A549 (cell line): Measurements from ENCODE around the gene DDIAS. TPM values are rescaled to one million over a fixed set of nuclear protein-coding genes. Genes with fewer than 3 reads are reported as not detected.
"Not testable (repeated sequence)": the region's sequence is repeated elsewhere in the genome, so short reads cannot be mapped to it uniquely, and the experiment has no call there.

Experiments
- ATAC-seq, 2 experiments: fragments of 200-7000 bp in 1 of 2; fragments of >200 bp in 1 of 2; cut with Nextera tagmentation in 1 of 2; cut with Tn5 transposase in 1 of 2; 3 replicates each; pipeline versions ENCODE4 v1.8.0 to v1.9.1; 2018 to 2020; ENCODE audit warnings: mild to moderate bottlenecking in 1 of 2, moderate library complexity in 1 of 2
- CTCF ChIA-PET: fragments of 300-600 bp; sonication (Branson Sonifier 250); formaldehyde crosslinking; extraction: SDS; loops from one replicate; lab custom pipeline; 2021; ENCODE audit warnings: antibody characterized with exemption, inconsistent platforms; lab: Yijun Ruan, JAX
- POLR2A ChIA-PET: fragments of 350-600 bp; formaldehyde crosslinking; extraction: SDS; loops from one replicate; lab custom pipeline; 2021; ENCODE audit warnings: antibody characterized with exemption, inconsistent platforms; lab: Yijun Ruan, JAX
- DNase-seq, 2 experiments: peaks; one replicate each; pipeline versions ENCODE4 v3.0.0 to v3.0.0-alpha.2; 2011 to 2016; ENCODE audit warnings: low read depth in 1 of 2, low spot score in 1 of 2
- FAIRE-seq: peaks from 2 replicates; lab custom pipeline; 2011; peaks lifted over from hg19 to GRCh38; lab: Jason Lieb, UNC
- H3K27ac ChIP-seq, 2 experiments: fragments of >200 bp; sonication (Bioruptor Twin); formaldehyde crosslinking; 3 replicates each; pipeline ENCODE4 v1.5.1; 2016 to 2017
- H3K4me1 ChIP-seq: fragments of >200 bp; sonication (Bioruptor Twin); formaldehyde crosslinking; 3 replicates; pipeline ENCODE4 v1.6.1; 2016
- H3K4me2 ChIP-seq: fragments of >200 bp; sonication (Bioruptor Twin); formaldehyde crosslinking; 3 replicates; pipeline ENCODE4 v1.6.1; 2016
- H3K4me3 ChIP-seq: fragments of >200 bp; sonication (Bioruptor Twin); formaldehyde crosslinking; 3 replicates; pipeline ENCODE4 v1.5.1; 2016
- H3K9me3 ChIP-seq: fragments of >200 bp; sonication (Bioruptor Twin); formaldehyde crosslinking; 3 replicates; pipeline ENCODE4 v1.6.1; 2016
- CHD2 ChIP-seq: fragments of 150-350 bp; IDR thresholded peaks from 2 replicates; pipeline ENCODE4 v1.6.1; 2014; ENCODE audit warnings: low read length; ENCODE audit not compliant: partially characterized antibody
- EHF ChIP-seq: fragments of 250-450 bp; sonication (Bioruptor Pico); IDR thresholded peaks from 2 replicates; pipeline ENCODE4 v1.5.0; 2020; ENCODE audit warnings: mild to moderate bottlenecking
- PHF8 ChIP-seq: fragments of 200-600 bp; sonication (generic); IDR thresholded peaks from 2 replicates; pipeline ENCODE4 v1.6.1; 2016; ENCODE audit warnings: low read depth, mild to moderate bottlenecking, antibody characterized with exemption, moderate library complexity, borderline replicate concordance
- WGBS: methylation state at CpG from one replicate; pipeline ENCODE4 v1.1.6; 2017; ENCODE audit errors: missing lambda C conversion rate; 5-methylcytosine and 5-hydroxymethylcytosine counted together
- polyA plus RNA-seq, 4 experiments: library from polyadenylated mRNA; depleted of rRNA in 3 of 4; stranded (reverse); fragments of >200 nt; fragmentation: RNase III in 1 of 4; extraction: RNeasy Plus Mini Kit Qiagen cat#74134 plus additional on column Dnase treatment in 1 of 4; gene quantifications; 2 replicates in 3 of 4; 3 replicates in 1 of 4; pipeline ENCODE4 v1.2.3, GENCODE V29; 2011 to 2017
- TF ChIP-seq, protein P1 (sequence below): fragments of 250-450 bp; sonication (Bioruptor Pico); IDR thresholded peaks from 2 replicates; pipeline ENCODE4 v1.5.0; 2021; ENCODE audit warnings: mild to moderate bottlenecking, moderate library complexity, borderline replicate concordance
- TF ChIP-seq, protein P2 (sequence below): IDR thresholded peaks from 2 replicates; pipeline ENCODE4 v1.6.1; 2012

Gene DDIAS
- polyA plus RNA-seq, 2 of the 4 experiments (the other 2 are of a cell fraction) = 14.7 to 23.9 TPM

DNA sequence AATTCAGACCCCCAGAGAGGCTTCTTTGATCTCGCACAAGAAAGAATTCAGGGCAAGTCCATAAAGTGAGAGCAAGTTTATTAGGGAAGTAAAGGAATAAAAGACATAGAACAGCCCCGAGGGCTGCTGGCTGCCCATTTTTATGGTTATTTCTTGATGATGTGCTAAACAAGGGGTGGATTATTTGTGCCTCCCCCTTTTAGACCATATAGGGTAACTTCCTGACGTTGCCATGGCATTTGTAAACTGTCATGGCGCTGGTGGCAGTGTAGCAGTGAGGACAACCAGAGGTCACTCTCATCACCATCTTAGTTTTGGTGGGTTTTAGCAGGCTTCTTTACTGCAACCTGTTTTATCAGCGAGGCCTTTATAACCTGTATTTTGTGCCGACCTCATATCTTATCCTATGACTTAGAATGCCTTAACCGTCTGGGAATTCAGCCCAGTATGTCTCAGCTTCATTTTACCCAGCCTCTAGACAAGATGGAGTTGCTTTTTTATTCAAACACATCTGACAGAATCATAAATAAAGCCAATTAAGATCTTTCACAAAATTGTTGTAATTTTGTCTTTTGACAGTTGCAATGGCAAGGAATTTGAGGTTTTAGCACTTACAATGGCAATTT is 7.6 kb downstream of the DDIAS start (continued):
- no peak for TF ChIP-seq EHF
- TF ChIP-seq, protein P1, sequence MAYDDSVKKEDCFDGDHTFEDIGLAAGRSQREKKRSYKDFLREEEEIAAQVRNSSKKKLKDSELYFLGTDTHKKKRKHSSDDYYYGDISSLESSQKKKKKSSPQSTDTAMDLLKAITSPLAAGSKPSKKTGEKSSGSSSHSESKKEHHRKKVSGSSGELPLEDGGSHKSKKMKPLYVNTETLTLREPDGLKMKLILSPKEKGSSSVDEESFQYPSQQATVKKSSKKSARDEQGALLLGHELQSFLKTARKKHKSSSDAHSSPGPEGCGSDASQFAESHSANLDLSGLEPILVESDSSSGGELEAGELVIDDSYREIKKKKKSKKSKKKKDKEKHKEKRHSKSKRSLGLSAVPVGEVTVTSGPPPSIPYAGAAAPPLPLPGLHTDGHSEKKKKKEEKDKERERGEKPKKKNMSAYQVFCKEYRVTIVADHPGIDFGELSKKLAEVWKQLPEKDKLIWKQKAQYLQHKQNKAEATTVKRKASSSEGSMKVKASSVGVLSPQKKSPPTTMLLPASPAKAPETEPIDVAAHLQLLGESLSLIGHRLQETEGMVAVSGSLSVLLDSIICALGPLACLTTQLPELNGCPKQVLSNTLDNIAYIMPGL (CRISPR knock-in tag) = no peak

DNA sequence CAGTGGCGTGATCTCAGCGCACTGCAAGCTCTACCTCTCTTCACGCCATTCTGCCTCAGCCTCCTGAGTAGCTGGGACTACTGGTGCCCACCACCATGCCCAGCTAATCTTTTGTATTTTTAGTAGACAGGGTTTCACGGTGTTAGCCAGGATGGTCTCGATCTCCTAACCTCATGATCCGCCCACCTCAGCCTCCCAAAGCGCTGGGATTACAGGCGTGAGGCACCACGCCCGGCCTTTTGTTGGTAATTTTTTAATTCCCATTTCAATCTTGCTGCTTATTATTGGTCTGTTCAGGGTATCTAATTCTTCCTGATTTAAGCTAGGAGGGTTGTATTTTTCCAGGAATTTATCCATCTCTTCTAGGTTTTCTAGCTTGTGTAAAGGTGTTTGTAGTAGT is 18.2 kb downstream of the DDIAS start:
- DNase-seq = not testable (repeated sequence)

DNA sequence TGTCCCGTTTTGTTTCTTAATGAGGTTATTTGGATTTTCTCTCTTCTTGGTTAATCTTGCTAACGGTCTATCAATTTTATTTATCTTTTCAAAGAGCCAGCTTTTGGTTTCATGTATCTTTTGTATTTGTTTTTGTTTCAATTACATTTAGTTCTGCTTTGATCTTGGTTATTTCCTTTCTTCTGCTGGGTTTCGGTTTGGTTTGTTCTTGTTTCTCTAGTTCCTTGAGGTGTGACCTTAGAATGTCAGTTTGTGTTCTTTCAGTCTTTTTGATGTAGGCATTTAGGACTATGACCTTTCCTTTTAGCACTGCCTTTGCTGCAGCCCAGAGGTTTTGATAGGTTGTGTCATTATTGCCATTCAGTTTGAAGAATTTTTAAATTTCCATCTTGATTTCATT is 18.7 kb downstream of the DDIAS start:
- H3K9me3 ChIP-seq, H3K4me2 ChIP-seq, ATAC-seq, POLR2A ChIA-PET, H3K4me1 ChIP-seq, FAIRE-seq, CTCF ChIA-PET, H3K27ac ChIP-seq, DNase-seq, H3K4me3 ChIP-seq: not testable (repeated sequence)
- WGBS = 86% methylated on average over 3 of the region's 3 CpGs

More for the DNA sequence above, 18.2 kb downstream of the DDIAS start:
- H3K4me2 ChIP-seq, FAIRE-seq, ATAC-seq, CTCF ChIA-PET, H3K9me3 ChIP-seq, H3K4me1 ChIP-seq, H3K4me3 ChIP-seq, POLR2A ChIA-PET, H3K27ac ChIP-seq: not testable (repeated sequence)
- WGBS = 91% methylated on average over 10 of the region's 10 CpGs

DNA sequence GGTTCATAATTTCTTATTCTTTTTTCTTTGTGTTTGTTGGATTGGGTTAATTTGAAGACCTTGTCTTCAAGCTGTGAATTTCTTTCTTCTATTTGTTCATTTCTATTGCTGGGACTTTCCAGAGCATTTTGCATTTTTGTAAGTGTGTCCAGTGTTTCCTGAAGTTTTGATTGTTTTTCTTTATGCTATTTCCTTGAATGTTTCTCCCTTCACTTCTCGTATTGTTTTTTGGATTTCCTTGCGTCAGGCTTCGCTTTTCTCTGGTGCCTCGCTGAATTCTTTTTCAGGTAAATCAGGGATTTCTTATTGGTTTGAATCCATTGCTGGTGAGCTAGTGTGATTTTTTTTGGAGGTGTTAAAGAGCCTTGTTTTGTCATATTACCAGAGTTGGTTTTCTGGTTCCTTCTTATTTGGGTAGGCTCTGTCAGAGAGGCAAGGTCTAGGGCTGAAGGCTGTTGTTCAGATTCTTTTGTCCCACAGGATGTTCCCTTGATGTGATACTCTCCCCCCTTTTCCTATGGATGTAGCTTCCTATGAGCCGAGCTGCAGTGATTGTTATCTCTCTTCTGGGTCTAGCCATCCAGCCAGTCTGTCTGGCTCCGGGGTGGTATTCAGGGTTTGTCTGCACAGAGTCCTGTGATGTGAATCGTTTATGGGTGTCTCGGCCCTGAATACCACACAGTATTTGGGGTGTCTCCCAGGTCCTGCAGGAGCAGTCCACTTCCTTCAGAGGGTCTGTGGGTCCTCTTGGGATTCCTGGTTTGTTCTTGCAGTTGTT is 21.0 kb downstream of the DDIAS start:
- DNase-seq, POLR2A ChIA-PET, H3K4me1 ChIP-seq, H3K9me3 ChIP-seq, H3K27ac ChIP-seq, H3K4me2 ChIP-seq, ATAC-seq, H3K4me3 ChIP-seq, FAIRE-seq: not testable (repeated sequence)
- CTCF ChIA-PET = interaction anchor here (2.0 kb wide), 1 partner anchor 21 kb away, joined by 5 read pairs; the partner anchor contains the start of gene DDIAS
- 90% methylated on average over 8 of the region's 8 CpGs for WGBS

DNA sequence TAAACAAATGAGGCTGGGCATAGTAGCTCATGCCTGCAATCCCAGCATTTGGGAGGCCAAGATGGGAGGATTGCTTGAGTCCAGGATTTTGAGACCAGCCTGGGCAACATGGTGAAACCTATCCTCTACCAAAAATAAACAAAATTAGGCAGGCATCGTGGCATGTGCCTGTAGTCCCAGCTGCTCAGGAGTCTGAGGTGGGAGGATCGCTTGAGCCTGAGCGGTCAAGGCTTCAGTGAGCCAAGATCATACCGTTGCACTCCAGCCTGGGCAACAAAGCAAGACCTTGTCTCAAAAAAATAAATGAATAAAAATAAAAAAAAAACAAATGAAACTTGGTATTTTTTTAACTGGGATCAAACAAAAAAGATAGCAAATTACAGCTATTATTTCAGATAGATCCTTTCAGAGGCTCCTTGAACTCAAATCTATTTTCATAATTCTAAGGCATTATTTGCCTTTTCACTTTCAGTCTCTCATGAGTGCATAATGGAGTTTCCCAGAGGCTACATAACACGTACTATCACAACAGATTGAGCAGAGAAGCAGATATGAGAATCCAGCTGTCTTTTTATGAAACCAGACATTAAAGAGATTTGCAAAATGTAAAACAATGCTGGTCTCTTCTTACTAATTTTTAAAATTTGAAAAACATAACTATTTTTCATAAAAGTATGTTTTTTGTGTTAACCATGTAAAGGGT is 23.1 kb downstream of the DDIAS start:
- no peak overlapping the region for H3K4me2 ChIP-seq
- H3K9me3 ChIP-seq = no peaks in the 10 kb centered on the region
- 91% methylated on average over 5 of the region's 5 CpGs for WGBS
- POLR2A ChIA-PET = no interaction called here
- 0 out of 3 replicates have a peak, but pooled peaks cover 5% of the 10 kb centered on the region for H3K4me1 ChIP-seq
- TF ChIP-seq PHF8 (no peak), CHD2 (no peak)
- TF ChIP-seq, protein P2, sequence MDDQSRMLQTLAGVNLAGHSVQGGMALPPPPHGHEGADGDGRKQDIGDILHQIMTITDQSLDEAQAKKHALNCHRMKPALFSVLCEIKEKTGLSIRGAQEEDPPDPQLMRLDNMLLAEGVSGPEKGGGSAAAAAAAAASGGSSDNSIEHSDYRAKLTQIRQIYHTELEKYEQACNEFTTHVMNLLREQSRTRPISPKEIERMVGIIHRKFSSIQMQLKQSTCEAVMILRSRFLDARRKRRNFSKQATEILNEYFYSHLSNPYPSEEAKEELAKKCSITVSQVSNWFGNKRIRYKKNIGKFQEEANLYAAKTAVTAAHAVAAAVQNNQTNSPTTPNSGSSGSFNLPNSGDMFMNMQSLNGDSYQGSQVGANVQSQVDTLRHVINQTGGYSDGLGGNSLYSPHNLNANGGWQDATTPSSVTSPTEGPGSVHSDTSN = no peak
- TF ChIP-seq, all 56 proteins: peak for 0
- FAIRE-seq (no peak), ATAC-seq (no peak), DNase-seq (no peak)
- no peak overlapping the region for H3K4me3 ChIP-seq
- CTCF ChIA-PET = interaction anchor here (0.6 to 1.6 kb wide), 5 partner anchors 58 to 1677 kb away, joined by 3 to 4 read pairs (median 3); no protein-coding TSS in a partner anchor
- H3K27ac ChIP-seq = no peak overlapping the region
